ES-I3 (cell line): Measurements from ENCODE around the gene SDK1.
"Not testable (repeated sequence)": the region's sequence is repeated elsewhere in the genome, so short reads cannot be mapped to it uniquely, and the experiment has no call there.

Experiments
- H3K36me3 ChIP-seq: 2 replicates; pipeline ENCODE4 v1.6.1; 2013; ENCODE audit warnings: mild to moderate bottlenecking, low read length, control low read depth, moderate library complexity; ENCODE audit not compliant: insufficient read depth
- H3K4me1 ChIP-seq: 2 replicates; pipeline ENCODE4 v1.6.1; 2013; ENCODE audit warnings: mild to moderate bottlenecking, control low read depth, low read length; ENCODE audit not compliant: insufficient read depth
- H3K9ac ChIP-seq: 2 replicates; pipeline ENCODE4 v1.6.1; 2013; ENCODE audit warnings: low read depth, mild to moderate bottlenecking, low read length, moderate library complexity
- H3K9me3 ChIP-seq: 2 replicates; pipeline ENCODE4 v1.6.1; 2013; ENCODE audit warnings: mild to moderate bottlenecking, low read length, moderate library complexity; ENCODE audit not compliant: control insufficient read depth, insufficient read depth

The SDK1 gene

GRCh38 chr7:4083513-4083912 is 782.5 kb downstream of the SDK1 start:
- no peaks in the 10 kb centered on the region for H3K4me1 ChIP-seq
- no peak overlapping the region for H3K9ac ChIP-seq
- no peaks in the 10 kb centered on the region for H3K9me3 ChIP-seq
- no peaks in the 10 kb centered on the region for H3K36me3 ChIP-seq

- Histone ChIP-seq H3K9ac (no peak overlapping the region), H3K9me3 (no peaks in the 10 kb centered on the region), H3K36me3 (no peaks in the 10 kb centered on the region), H3K4me1 (no peaks in the 10 kb centered on the region)
Observed at GRCh38 chr7:4084271-4084670, 783.2 kb downstream of the SDK1 start.

GRCh38 chr7:4085937-4086691 is 785.1 kb downstream of the SDK1 start:
- Histone ChIP-seq H3K9me3 (peaks cover 9% of the 10 kb centered on the region), H3K9ac (no peak overlapping the region), H3K36me3 (no peaks in the 10 kb centered on the region), H3K4me1 (no peaks in the 10 kb centered on the region)

GRCh38 chr7:4086723-4087122 is 785.7 kb downstream of the SDK1 start:
- no peaks in the 10 kb centered on the region for H3K36me3 ChIP-seq
- no peaks in the 10 kb centered on the region for H3K4me1 ChIP-seq
- H3K9me3 ChIP-seq, result peaks cover 9% of the 10 kb centered on the region
- H3K9ac ChIP-seq, result no peak overlapping the region

- no peaks in the 10 kb centered on the region for H3K4me1 ChIP-seq
- no peaks in the 10 kb centered on the region for H3K36me3 ChIP-seq
- peaks cover 9% of the 10 kb centered on the region for H3K9me3 ChIP-seq
- H3K9ac ChIP-seq, result no peak overlapping the region
Observed at GRCh38 chr7:4091767-4092166, 790.7 kb downstream of the SDK1 start.

GRCh38 chr7:4093035-4093434 is 792.0 kb downstream of the SDK1 start:
- Histone ChIP-seq H3K9me3 (peaks cover 9% of the 10 kb centered on the region), H3K36me3 (no peaks in the 10 kb centered on the region), H3K4me1 (no peaks in the 10 kb centered on the region), H3K9ac (no peak overlapping the region)

GRCh38 chr7:4093483-4093882 is 792.4 kb downstream of the SDK1 start:
- H3K9me3 ChIP-seq, result peaks cover 9% of the 10 kb centered on the region
- H3K36me3 ChIP-seq, result no peaks in the 10 kb centered on the region
- H3K9ac ChIP-seq, result no peak overlapping the region
- no peaks in the 10 kb centered on the region for H3K4me1 ChIP-seq

GRCh38 chr7:4094158-4094557 is 793.1 kb downstream of the SDK1 start:
- H3K36me3 ChIP-seq, H3K9ac ChIP-seq, H3K4me1 ChIP-seq, H3K9me3 ChIP-seq: not testable (repeated sequence)

- no peak overlapping the region for H3K9ac ChIP-seq
- no peaks in the 10 kb centered on the region for H3K36me3 ChIP-seq
- H3K9me3 ChIP-seq, result no peaks in the 10 kb centered on the region
- no peaks in the 10 kb centered on the region for H3K4me1 ChIP-seq
Observed at GRCh38 chr7:4097001-4097609, 796.1 kb downstream of the SDK1 start.

- H3K9me3 ChIP-seq, result no peaks in the 10 kb centered on the region
- no peaks in the 10 kb centered on the region for H3K4me1 ChIP-seq
Observed at GRCh38 chr7:4098169-4098568, 797.1 kb downstream of the SDK1 start.

GRCh38 chr7:4099651-4100050 is 798.6 kb downstream of the SDK1 start:
- H3K9ac ChIP-seq, result no peak overlapping the region
- H3K36me3 ChIP-seq, result no peaks in the 10 kb centered on the region
- no peaks in the 10 kb centered on the region for H3K4me1 ChIP-seq
- no peaks in the 10 kb centered on the region for H3K9me3 ChIP-seq

More at GRCh38 chr7:4098169-4098568, 797.1 kb downstream of the SDK1 start:
- Histone ChIP-seq H3K9ac (no peak overlapping the region), H3K36me3 (no peaks in the 10 kb centered on the region)

- Histone ChIP-seq H3K9ac (no peak overlapping the region), H3K9me3 (no peaks in the 10 kb centered on the region), H3K4me1 (no peaks in the 10 kb centered on the region), H3K36me3 (no peaks in the 10 kb centered on the region)
Observed at GRCh38 chr7:4100148-4100547, 799.1 kb downstream of the SDK1 start.

- Histone ChIP-seq H3K36me3 (no peaks in the 10 kb centered on the region), H3K9me3 (no peaks in the 10 kb centered on the region), H3K9ac (no peak overlapping the region), H3K4me1 (no peaks in the 10 kb centered on the region)
Observed at GRCh38 chr7:4100691-4101090, 799.6 kb downstream of the SDK1 start.

- no peaks in the 10 kb centered on the region for H3K4me1 ChIP-seq
- no peaks in the 10 kb centered on the region for H3K9me3 ChIP-seq
- no peaks in the 10 kb centered on the region for H3K36me3 ChIP-seq
- H3K9ac ChIP-seq, result no peak overlapping the region
Observed at GRCh38 chr7:4102231-4102841, 801.3 kb downstream of the SDK1 start.
